Adrenal gland (tissue), 5 donors: ENCODE data around the gene PSMB11.

Experiments
- CTCF ChIP-seq, 6 experiments: fragments of 450-650 bp in 4 of 6; fragments of 200-600 bp in 2 of 6; sonication (generic) in 1 of 6; IDR thresholded peaks; 1 replicate in 5 of 6; 2 replicates in 1 of 6; pipeline versions ENCODE4 v1.5.1 to v1.8.0; 2016 to 2021; ENCODE audit warnings: antibody characterized with exemption in 6 of 6, mild to moderate bottlenecking in 2 of 6, moderate library complexity in 1 of 6
- POLR2A ChIP-seq, 2 donors: fragments of 450-650 bp; IDR thresholded peaks; one replicate each; pipeline ENCODE4 v1.6.1; 2017; ENCODE audit warnings: antibody characterized with exemption in 2 of 2, mild to moderate bottlenecking in 2 of 2, moderate library complexity in 1 of 2
- donor health status: DM: no; HTN: no; CAD: no.

DNA sequence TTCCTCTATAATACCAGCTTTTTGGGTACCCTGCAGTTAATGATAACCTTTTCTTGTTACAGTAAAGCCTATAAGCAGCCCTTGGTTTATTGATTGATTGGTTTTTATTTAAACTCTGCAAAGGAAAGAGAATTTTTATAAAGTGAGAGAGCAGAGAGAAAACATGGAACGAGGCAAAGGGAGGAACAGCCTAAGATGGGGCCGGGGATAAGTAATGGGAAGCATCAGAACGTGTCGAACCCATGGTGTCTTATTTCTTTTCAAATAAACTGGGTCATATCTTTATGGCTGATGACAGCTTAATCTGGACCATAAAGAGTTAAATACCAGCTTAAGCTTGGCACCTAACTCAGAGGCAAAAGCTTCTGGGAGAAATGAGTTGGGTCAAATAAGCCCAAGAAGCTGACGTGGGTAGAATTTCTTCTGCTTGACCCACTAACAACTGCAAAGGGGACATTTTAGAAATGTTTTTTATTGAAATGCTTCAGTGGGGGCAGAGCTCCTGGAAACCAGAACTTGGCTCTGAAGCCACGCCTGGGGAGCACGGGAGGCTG, 20.0 kb upstream of the PSMB11 start:
- TF ChIP-seq CTCF (IDR thresholded peaks at IDR 0.05) = no peak
- TF ChIP-seq POLR2A (IDR thresholded peaks at IDR 0.05) = no peak
